K562 (cell line): ENCODE results near the gene KCNH2. TPM values are rescaled to one million over a fixed set of nuclear protein-coding genes. Genes with fewer than 3 reads are reported as not detected.
A peak's percentile ranks its signal among the peaks of the same experiment; 100 is the strongest.

Source experiments
- ARID2 ChIP-seq: fragments of 450-650 bp; IDR thresholded peaks from 2 replicates; pipeline ENCODE4 v1.6.1; 2017; ENCODE audit warnings: antibody characterized with exemption, mild to moderate bottlenecking
- BHLHE40 ChIP-seq: IDR thresholded peaks from 2 replicates; pipeline ENCODE4 v1.6.1; 2011; ENCODE audit warnings: low read length, improper control_type of control experiment
- CCAR2 ChIP-seq: fragments of 200-400 bp; formaldehyde crosslinking; IDR thresholded peaks from 2 replicates; pipeline ENCODE4 v1.6.1; 2017; ENCODE audit warnings: mild to moderate bottlenecking, low read depth, low read length
- CTCF ChIP-seq, 3 experiments: IDR thresholded peaks in 2 of 3; conservative IDR thresholded peaks in 1 of 3; 2 replicates each; pipeline ENCODE4 v1.5.1; 2011 to 2012; ENCODE audit warnings: low read length in 3 of 3, mild to moderate bottlenecking in 3 of 3, control low read depth in 2 of 3, improper control_type of control experiment in 1 of 3, inconsistent platforms in 1 of 3, low read depth in 1 of 3, mixed read lengths in 1 of 3, moderate library complexity in 1 of 3; ENCODE audit not compliant: insufficient read depth in 2 of 3
- ESRRB ChIP-seq: fragments of 250-450 bp; sonication (Bioruptor Pico); IDR thresholded peaks from 2 replicates; pipeline ENCODE4 v1.5.0; 2020; ENCODE audit warnings: mild to moderate bottlenecking, moderate library complexity, borderline replicate concordance
- HDGF ChIP-seq: fragments of 450-650 bp; IDR thresholded peaks from 2 replicates; pipeline ENCODE4 v1.6.1; 2016
- ID3 ChIP-seq, 2 experiments: fragments of 250-450 bp in 1 of 2; fragments of 450-650 bp in 1 of 2; sonication (Bioruptor Pico) in 1 of 2; IDR thresholded peaks; 2 replicates each; pipeline versions ENCODE4 v1.6.1 to v1.8.0; 2016 to 2021; ENCODE audit warnings: mild to moderate bottlenecking in 2 of 2, moderate library complexity in 2 of 2, missing compliant biosample characterization in 1 of 2, missing genetic modification characterization in 1 of 2
- IFI16 ChIP-seq: fragments of 250-450 bp; sonication (Bioruptor Pico); IDR thresholded peaks from 2 replicates; pipeline ENCODE4 v2.1.2; 2022; ENCODE audit warnings: mild to moderate bottlenecking, inconsistent platforms
- LEF1 ChIP-seq: fragments of 450-650 bp; IDR thresholded peaks from 2 replicates; pipeline ENCODE4 v1.6.1; 2016; ENCODE audit warnings: mild to moderate bottlenecking
- MTA2 ChIP-seq: fragments of 450-650 bp; IDR thresholded peaks from 2 replicates; pipeline ENCODE4 v1.6.1; 2016; ENCODE audit warnings: low read depth
- NR1H2 ChIP-seq: sonication (generic); formaldehyde crosslinking; IDR thresholded peaks from 2 replicates; pipeline ENCODE4 v1.4.0; 2020; ENCODE audit warnings: mild to moderate bottlenecking, missing genetic modification reagents
- PHB2 ChIP-seq: fragments of 450-650 bp; IDR thresholded peaks from 2 replicates; pipeline ENCODE4 v1.6.1; 2017; ENCODE audit warnings: low read depth
- RAD51 ChIP-seq: fragments of 450-650 bp; IDR thresholded peaks from 2 replicates; pipeline ENCODE4 v1.7.1; 2016; ENCODE audit warnings: low read depth, mild to moderate bottlenecking, borderline replicate concordance
- SAFB ChIP-seq: fragments of 200-400 bp; formaldehyde crosslinking; IDR thresholded peaks from 2 replicates; pipeline ENCODE4 v1.6.1; 2017; ENCODE audit warnings: low read depth, low read length, borderline replicate concordance
- SIX5 ChIP-seq, 2 experiments: IDR thresholded peaks; 2 replicates each; pipeline ENCODE4 v1.6.1; 2011; ENCODE audit warnings: low read length in 2 of 2, borderline replicate concordance in 1 of 2, low read depth in 1 of 2, mild to moderate bottlenecking in 1 of 2, moderate library complexity in 1 of 2; ENCODE audit not compliant: insufficient read depth in 1 of 2
- TCF7L2 ChIP-seq: fragments of 150-350 bp; IDR thresholded peaks from 2 replicates; pipeline ENCODE4 v1.6.1; 2016; ENCODE audit warnings: low read depth, mild to moderate bottlenecking, low read length, moderate library complexity
- TFE3 ChIP-seq: fragments of 450-650 bp; formaldehyde crosslinking; IDR thresholded peaks from 2 replicates; pipeline ENCODE4 v1.4.0; 2020; ENCODE audit warnings: mild to moderate bottlenecking, mixed read lengths
- USF1 ChIP-seq: sonication (generic); formaldehyde crosslinking; IDR thresholded peaks from 2 replicates; pipeline ENCODE4 v1.9.0; 2022; ENCODE audit warnings: mild to moderate bottlenecking, missing genetic modification reagents
- USF2 ChIP-seq: sonication (generic); formaldehyde crosslinking; IDR thresholded peaks from 2 replicates; pipeline ENCODE4 v1.5.0; 2020; ENCODE audit warnings: missing genetic modification reagents
- ZEB2 ChIP-seq: fragments of 450-650 bp; IDR thresholded peaks from 2 replicates; pipeline ENCODE4 v1.6.1; 2016
- ZNF121 ChIP-seq: sonication (generic); formaldehyde crosslinking; conservative IDR thresholded peaks from 2 replicates; pipeline ENCODE4 v1.8.0; 2022; ENCODE audit warnings: missing genetic modification reagents
- polyA plus RNA-seq, 8 experiments: library from polyadenylated mRNA; depleted of rRNA in 4 of 8; stranded (reverse) in 5 of 8; unstranded in 3 of 8; fragments of >200 nt; fragmentation: Nextera tagmentation in 2 of 8; fragmentation: Illumina TruSeq in 1 of 8; extraction: Ambion mirVana in 2 of 8; extraction: Trizol in 1 of 8; gene quantifications; 2 replicates each; pipeline versions ENCODE4 v1.2.1 to v1.2.3, GENCODE V29; 2011 to 2014; ENCODE audit warnings: inconsistent platforms in 1 of 8, missing spikeins in 1 of 8
- total RNA-seq, 7 experiments: library from RNA; depleted of rRNA in 6 of 7; stranded (reverse); fragments of >200 nt in 6 of 7; fragmentation: Illumina TruSeq in 2 of 7; extraction: Trizol in 2 of 7; gene quantifications; 2 replicates each; pipeline versions ENCODE4 v1.2.1 to v1.2.3, GENCODE V29; 2011 to 2021; ENCODE audit warnings: low replicate concordance in 1 of 7

The KCNH2 gene
- total and polyA plus RNA-seq, 9 of the 15 experiments (the other 6 are each of a cell fraction or from before 2014, with no cell fraction given), result 18.1 to 368 (median 218) TPM

GRCh38 chr7:150919160-150919559 lies 59.0 kb downstream of the KCNH2 start (continued):
- peak; percentile 44; the same call in 1 of the 2 replicates for TF ChIP-seq TFE3 (CRISPR knock-in tag)
- TF ChIP-seq CCAR2, result no peak
- no peak for TF ChIP-seq HDGF
- TF ChIP-seq USF2 (CRISPR knock-in tag), result peak; percentile 64
- TF ChIP-seq PHB2, result no peak
- no peak for TF ChIP-seq ARID2
- TF ChIP-seq RAD51, result peak; percentile 47; the same call in 1 of the 2 replicates
- peak; percentile 56; the same call in 1 of the 2 replicates for TF ChIP-seq USF1 (CRISPR knock-in tag)
- TF ChIP-seq LEF1, result no peak
- TF ChIP-seq NR1H2 (CRISPR knock-in tag), result no peak
- no peak for TF ChIP-seq TCF7L2
- no peak for TF ChIP-seq SAFB
- TF ChIP-seq MTA2, result no peak
- peak; percentile 81 for TF ChIP-seq BHLHE40
- TF ChIP-seq IFI16 (CRISPR knock-in tag), result no peak
- no peak for TF ChIP-seq SIX5 (IDR thresholded peaks at IDR 0.05; ENCODE audit: borderline replicate concordance in 1 of 2, insufficient read depth in 1 of 2, low read depth in 1 of 2, low read length in 2 of 2)
- no peak for TF ChIP-seq ZEB2
- TF ChIP-seq ESRRB (CRISPR knock-in tag), result no peak
- TF ChIP-seq CTCF (IDR thresholded peaks at IDR 0.05 in 2 of 3, conservative IDR thresholded peaks at IDR 0.05 in 1 of 3; ENCODE audit: insufficient read depth in 2 of 3, low read depth in 1 of 3, low read length in 3 of 3), result no peak
- no peak for TF ChIP-seq ZNF121
- TF ChIP-seq ID3 (CRISPR knock-in tag; IDR thresholded peaks at IDR 0.05), result no peak
- TF ChIP-seq ID3 (tag; IDR thresholded peaks at IDR 0.05), result no peak
